Ecto neural progenitor cell (in vitro differentiated cells): ENCODE data around the gene ODF2L.
"Not testable (repeated sequence)": the region's sequence is repeated elsewhere in the genome, so short reads cannot be mapped to it uniquely, and the experiment has no call there.

Source experiments
- DNase-seq: peaks from one replicate; pipeline ENCODE4 v3.0.0-alpha.2; 2018; ENCODE audit warnings: low spot score

ODF2L gene

GRCh38 chr1:86382878-86383277, 13.2 kb downstream of the ODF2L start:
- no peak for DNase-seq

GRCh38 chr1:86381223-86381622, 14.9 kb downstream of the ODF2L start:
- DNase-seq = no peak

- no peak for DNase-seq
These were observed 15.8 kb downstream of the ODF2L start for GRCh38 chr1:86380257-86380861.

- no peak for DNase-seq
These were observed 17.3 kb downstream of the ODF2L start for GRCh38 chr1:86378813-86379212.

GRCh38 chr1:86377341-86377740, 18.8 kb downstream of the ODF2L start:
- no peak for DNase-seq

- DNase-seq = no peak
These were observed 20.4 kb downstream of the ODF2L start for GRCh38 chr1:86375688-86376087.

- no peak for DNase-seq
These were observed 25.5 kb downstream of the ODF2L start for GRCh38 chr1:86370601-86371022.

GRCh38 chr1:86365896-86366295, 30.2 kb downstream of the ODF2L start:
- no peak for DNase-seq

GRCh38 chr1:86362807-86363206, 33.3 kb downstream of the ODF2L start:
- DNase-seq = no peak

- DNase-seq = no peak
These were observed 38.3 kb downstream of the ODF2L start for GRCh38 chr1:86357796-86358195.

GRCh38 chr1:86356247-86356646, 39.9 kb downstream of the ODF2L start:
- no peak for DNase-seq

GRCh38 chr1:86352086-86352485, 44.0 kb downstream of the ODF2L start:
- no peak for DNase-seq

GRCh38 chr1:86350230-86350629, 45.9 kb downstream of the ODF2L start:
- DNase-seq = not testable (repeated sequence)

GRCh38 chr1:86346388-86346787, 49.7 kb downstream of the ODF2L start:
- no peak for DNase-seq

GRCh38 chr1:86345042-86345441, 51.1 kb downstream of the ODF2L start:
- DNase-seq = no peak

GRCh38 chr1:86339906-86340305, 56.2 kb downstream of the ODF2L start:
- no peak for DNase-seq

GRCh38 chr1:86339014-86339812, 56.9 kb downstream of the ODF2L start:
- no peak for DNase-seq

GRCh38 chr1:86335916-86336315, 60.2 kb downstream of the ODF2L start:
- no peak for DNase-seq

GRCh38 chr1:86325264-86325663, 70.9 kb downstream of the ODF2L start:
- DNase-seq = no peak

- DNase-seq = no peak
These were observed 71.8 kb downstream of the ODF2L start for GRCh38 chr1:86324130-86324822.

- no peak for DNase-seq
These were observed 73.9 kb downstream of the ODF2L start for GRCh38 chr1:86322241-86322640.

GRCh38 chr1:86318436-86318835, 77.7 kb downstream of the ODF2L start:
- DNase-seq = no peak

GRCh38 chr1:86317926-86318325, 78.2 kb downstream of the ODF2L start:
- no peak for DNase-seq
